Left lobe of liver (tissue), 2 donors: ENCODE results near the gene GPR146. TPM values are rescaled to one million over a fixed set of nuclear protein-coding genes. Genes with fewer than 3 reads are reported as not detected.

Experiments used
- ATAC-seq: fragments of 200-7000 bp; cut with Tn5 transposase; one replicate; pipeline ENCODE4 v1.9.1; 2020; ENCODE audit warnings: mild to moderate bottlenecking, moderate library complexity
- DNase-seq: peaks from one replicate; pipeline ENCODE4 v3.0.0-alpha.2; 2020; ENCODE audit warnings: low spot score
- total RNA-seq: library from RNA; stranded (reverse); gene quantifications from one replicate; pipeline ENCODE4 v1.2.1, GENCODE V29; 2021
- donor health status: DM: no; HTN: no; CAD: no; lungs with moderate emphysema.
- donor health status: DM: no; HTN: yes; CAD: no.

Gene GPR146
- total RNA-seq, 1 donor from 2014 or later = 28.1 TPM

DNA sequence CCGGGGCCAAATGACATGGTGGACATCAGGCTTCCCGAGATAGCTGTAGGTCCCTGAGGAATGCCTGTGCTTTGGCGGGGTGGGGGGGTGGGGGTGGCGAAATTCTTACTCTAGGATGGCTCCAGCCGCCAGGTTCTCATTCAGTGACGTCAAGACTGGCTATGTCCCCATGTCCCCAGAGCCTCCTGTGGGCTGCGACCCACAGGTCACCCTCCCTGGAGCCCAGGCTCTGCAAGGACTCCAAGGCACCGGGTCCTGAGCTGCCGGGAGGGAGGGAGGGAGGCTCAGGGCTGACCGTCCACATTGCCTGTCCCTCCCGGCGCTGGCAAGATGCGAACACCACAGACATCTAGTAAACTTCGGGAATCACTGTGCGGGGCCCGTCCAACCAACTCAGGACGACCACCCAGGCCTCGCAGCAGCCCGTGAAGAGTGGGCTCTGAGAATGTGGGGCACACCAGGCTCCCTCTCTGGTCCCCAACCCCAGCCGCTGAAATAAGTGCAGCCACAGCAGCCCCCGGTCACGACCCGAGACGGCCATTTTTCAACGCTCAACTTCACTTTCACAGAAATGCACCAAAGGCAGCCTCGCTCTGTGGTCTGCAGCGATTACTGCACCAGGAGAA is 12.6 kb downstream of the GPR146 start:
- DNase-seq = no peak
- no peak for ATAC-seq

DNA sequence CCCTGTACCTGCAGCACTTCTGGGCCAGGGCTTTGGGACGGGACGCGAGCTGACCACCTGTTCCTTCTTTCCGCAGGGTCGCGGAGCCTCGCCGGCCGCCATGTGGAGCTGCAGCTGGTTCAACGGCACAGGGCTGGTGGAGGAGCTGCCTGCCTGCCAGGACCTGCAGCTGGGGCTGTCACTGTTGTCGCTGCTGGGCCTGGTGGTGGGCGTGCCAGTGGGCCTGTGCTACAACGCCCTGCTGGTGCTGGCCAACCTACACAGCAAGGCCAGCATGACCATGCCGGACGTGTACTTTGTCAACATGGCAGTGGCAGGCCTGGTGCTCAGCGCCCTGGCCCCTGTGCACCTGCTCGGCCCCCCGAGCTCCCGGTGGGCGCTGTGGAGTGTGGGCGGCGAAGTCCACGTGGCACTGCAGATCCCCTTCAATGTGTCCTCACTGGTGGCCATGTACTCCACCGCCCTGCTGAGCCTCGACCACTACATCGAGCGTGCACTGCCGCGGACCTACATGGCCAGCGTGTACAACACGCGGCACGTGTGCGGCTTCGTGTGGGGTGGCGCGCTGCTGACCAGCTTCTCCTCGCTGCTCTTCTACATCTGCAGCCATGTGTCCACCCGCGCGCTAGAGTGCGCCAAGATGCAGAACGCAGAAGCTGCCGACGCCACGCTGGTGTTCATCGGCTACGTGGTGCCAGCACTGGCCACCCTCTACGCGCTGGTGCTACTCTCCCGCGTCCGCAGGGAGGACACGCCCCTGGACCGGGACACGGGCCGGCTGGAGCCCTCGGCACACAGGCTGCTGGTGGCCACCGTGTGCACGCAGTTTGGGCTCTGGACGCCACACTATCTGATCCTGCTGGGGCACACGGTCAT is 13.3 kb downstream of the GPR146 start:
- ATAC-seq (no peak), DNase-seq (no peak)

DNA sequence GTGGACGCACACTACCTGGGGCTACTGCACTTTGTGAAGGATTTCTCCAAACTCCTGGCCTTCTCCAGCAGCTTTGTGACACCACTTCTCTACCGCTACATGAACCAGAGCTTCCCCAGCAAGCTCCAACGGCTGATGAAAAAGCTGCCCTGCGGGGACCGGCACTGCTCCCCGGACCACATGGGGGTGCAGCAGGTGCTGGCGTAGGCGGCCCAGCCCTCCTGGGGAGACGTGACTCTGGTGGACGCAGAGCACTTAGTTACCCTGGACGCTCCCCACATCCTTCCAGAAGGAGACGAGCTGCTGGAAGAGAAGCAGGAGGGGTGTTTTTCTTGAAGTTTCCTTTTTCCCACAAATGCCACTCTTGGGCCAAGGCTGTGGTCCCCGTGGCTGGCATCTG is 14.0 kb downstream of the GPR146 start:
- ATAC-seq (no peak), DNase-seq (no peak)

DNA sequence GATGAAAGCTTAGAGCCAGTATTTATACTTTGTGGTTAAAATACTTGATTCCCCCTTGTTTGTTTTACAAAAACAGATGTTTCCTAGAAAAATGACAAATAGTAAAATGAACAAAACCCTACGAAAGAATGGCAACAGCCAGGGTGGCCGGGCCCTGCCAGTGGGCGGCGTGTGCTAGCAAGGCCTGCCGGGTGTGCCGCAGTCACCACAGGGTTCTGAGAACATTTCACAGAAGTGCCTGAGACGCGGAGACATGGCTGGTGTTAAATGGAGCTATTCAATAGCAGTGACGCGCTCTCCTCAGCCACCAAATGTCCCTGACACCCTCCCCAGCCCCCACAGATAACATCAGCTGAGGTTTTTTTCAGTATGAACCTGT is 14.5 kb downstream of the GPR146 start:
- no peak for ATAC-seq
- no peak for DNase-seq

DNA sequence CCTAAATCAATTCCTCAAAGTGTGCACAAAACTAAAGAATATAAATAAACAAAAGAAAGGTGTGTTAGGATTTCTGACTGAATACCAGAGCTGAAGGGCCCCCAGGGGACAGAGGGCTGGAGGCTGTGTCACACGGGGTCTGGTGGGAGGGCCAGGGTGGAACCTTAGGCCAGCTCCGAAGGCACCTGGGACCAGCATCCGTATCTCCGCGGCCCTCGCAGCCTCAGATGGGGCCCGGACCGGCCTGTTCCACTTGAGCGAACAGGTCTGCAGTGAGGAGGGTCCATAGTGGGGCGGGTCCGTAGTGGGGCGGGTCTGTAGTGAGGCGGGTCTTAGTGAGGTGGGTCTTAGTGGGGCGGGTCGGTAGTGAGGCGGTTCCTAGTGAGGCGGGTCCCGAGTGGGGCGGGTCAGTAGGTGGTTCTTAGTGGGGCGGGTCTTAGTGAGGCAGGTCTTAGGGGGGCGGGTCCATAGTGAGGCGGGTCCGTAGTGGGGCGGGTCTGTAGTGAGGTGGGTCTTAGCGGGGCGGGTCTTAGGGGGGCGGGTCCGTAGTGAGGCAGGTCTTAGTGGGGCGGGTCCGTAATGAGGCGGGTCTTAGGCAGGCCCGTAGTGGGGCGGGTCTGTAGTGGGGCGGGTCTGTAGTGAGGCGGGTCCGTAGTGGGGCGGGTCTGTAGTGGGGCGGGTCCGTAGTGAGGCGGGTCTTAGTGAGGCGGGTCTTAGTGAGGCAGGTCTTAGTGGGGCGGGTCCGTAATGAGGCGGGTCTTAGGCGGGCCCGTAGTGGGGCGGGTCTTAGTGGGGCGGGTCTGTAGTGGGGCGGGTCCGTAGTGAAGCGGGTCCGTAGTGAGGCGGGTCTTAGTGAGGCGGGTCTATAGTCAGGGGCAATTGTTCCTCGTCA is 15.1 kb downstream of the GPR146 start:
- no peak for ATAC-seq
- no peak for DNase-seq

DNA sequence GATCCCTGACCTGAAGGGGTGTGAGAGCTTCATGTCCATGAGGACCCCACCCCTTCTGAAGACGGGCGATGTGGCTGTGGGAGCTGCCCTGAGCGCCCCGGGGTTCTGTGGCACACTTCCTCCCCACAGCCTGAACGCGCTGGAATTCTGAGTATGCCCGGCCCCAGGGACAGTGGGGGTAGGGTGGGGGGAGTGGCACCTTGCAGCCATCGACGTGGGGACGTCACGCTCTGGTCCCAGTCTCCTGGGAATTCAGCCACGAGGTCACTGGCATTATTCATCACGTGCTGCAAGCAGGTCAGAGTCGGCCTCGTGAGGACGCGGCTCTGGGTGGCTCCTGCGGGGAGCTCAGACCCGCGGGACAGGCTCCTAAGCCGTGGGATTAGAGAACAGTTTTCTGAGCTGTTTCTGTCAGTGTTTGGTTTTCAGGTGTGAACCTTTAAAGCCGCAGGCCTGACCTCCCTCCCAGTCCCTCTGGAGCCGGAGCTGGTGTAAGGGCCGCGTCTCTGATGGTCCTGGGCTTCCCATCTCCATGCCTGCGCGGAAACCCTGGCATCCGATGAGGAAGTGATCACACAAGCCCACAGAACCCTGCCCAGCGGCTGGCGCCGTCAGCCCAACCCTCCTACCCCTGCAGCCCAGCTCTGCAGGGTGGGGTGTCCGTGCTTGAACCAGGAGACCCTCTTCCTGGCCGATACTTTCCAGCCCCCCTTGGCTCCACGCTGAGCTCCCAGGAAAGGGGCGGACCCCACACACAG is 16.1 kb downstream of the GPR146 start:
- peak; percentile 72 for ATAC-seq
- peak; percentile 82 for DNase-seq

DNA sequence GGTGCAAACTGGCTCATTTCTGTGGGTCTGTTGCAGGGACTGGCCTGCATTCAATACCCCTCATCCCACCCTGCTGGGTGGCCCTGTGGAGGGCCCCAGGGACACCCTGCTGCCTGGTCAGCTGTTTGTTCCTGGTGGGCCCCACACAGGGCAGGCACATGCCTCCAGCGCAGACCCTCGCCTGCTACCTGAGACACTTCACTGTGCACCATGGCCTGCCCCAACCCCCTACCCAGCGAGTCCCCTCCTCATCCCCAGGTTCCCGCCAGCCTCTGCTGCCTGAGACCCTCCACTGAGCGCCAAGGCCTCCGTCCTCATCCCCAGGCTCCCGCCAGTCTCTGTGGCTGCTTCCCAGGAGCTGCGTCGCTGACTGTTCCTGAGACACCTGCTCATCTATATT is 16.8 kb downstream of the GPR146 start:
- DNase-seq (no peak), ATAC-seq (no peak)

DNA sequence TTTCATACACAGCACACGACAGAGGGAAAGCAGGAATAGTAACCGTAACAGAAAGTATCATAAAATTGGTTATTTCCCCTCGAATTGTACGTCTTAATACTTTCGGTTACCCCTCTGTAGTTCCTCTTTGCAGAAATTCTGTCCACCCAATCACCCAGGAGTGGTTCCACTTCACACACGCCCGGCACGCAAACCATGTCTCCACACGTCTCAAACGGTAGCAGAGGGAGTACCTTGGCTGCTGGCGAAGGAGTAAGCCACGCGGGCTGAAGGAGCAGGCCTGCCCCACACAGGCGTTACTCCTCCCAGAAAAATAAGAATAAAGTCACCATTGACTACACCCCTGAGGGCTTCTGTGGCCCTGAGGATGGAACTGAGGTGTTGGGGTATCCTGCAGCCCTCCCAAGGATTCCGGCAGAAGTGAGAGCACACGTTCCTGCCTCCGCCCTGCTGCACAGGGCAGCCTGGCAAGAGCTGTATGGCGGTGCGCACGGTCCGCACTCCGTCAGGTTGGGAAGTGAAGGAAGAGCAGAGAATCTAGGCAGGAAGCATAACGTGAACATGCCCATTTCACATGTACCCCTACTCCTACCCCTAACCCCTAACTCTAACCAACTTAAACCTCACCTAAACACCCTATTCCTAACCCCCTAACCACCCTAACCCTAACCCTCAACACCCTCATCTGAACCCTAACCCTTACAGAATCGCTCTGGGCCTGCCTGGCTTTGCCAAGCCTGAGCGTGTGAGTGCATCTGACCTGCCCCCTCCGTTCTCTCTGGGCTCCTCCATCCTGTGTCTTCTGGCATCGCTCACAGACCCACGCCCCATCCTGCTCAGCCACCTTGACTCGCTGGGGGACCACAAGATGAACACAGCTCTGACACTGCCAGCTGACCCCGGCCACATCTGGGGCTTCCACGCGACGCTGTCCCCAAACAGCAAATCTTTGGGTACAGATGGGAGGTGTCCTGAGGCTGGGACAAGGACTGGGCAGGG is 18.2 kb downstream of the GPR146 start:
- no peak for ATAC-seq
- no peak for DNase-seq

DNA sequence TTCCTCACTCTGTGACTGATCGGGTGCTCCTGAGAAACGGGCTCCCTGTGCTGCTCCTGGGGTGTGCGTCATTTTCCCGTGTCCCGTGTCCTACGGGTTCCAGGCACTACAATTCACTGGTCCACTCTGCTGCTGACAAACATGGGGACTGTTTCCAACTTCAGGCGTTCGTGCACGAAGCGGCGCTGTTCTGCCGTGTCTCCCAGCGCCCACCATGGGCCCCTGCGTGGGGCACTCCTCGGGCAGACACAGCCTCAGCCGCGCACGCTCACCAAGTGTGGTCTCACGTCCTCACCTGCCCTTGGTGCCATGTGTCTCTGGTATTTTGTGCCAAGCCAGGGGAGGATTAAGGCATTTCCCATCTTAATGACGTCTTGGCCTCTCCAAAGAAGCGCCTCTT is 19.0 kb downstream of the GPR146 start:
- DNase-seq = no peak

DNA sequence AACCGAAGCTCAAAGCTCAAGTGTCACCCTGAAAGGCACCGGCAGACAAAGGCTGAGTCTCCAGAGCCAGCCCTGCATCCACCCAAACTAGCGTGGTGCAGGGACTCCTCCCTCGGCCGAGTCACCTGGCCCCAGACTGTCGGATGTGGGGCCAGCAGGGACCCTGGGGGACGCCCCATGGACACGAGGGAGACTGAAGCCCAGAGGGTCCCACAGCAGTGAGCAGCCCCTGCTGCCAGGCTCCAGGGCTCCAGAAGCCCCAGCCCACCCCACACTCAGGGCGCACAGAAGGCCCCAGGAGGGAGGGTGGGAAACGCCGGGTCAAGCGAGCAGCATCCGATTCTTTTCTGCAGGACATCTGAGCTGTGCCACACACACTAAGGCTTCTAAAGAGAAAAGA is 20.2 kb downstream of the GPR146 start:
- DNase-seq (no peak), ATAC-seq (no peak)

More for the DNA sequence above, 19.0 kb downstream of the GPR146 start:
- no peak for ATAC-seq

DNA sequence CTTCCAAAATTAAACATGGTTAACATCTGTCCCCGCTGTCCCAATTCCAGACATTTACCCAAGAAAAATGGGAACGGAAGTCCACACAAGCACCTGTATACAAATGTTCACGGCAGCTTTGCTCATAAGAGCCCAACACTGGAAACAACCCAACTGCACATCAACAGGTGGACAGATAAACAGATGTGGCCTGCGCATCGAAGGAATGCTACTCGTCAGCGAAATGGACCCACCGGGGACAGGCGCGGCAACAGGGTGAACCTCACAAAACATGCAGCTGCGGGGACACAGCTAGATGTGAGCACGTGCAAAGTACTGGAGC is 20.9 kb downstream of the GPR146 start:
- no peak for ATAC-seq

DNA sequence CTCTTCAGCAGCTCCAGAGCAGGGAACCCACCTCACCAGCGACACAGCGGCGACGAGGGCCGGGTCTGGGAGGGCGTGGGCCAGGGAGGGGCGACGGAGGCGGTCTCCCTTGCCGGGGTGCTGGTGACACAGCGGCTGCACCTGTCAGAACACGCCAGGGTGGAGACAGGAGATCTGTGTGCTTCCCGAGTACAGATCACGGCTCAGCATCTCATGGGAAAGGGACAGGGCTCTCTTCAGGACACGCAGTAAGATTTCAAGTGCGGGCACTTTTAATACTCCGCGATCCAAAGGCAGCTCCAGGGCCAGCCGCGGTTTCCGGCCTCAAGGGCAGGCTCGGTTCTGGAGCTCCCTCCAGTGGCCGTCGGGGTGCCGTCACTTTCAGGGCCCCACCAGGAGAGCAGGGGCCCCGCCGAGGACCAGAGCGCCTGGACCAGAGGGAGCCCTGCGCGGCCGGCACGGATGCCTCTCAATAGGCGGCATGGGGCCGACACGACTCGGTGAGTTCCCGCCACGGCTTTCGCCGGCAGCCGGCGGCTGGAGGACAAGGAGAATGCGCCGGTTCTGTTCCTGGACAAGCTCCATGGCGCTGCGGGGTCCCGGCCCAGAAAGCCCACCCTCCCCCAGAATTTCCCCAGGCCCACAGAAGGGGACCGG is 21.4 kb downstream of the GPR146 start:
- ATAC-seq (peak; percentile 98), DNase-seq (peak; percentile 85)

More for the DNA sequence above, 20.9 kb downstream of the GPR146 start:
- DNase-seq = no peak

DNA sequence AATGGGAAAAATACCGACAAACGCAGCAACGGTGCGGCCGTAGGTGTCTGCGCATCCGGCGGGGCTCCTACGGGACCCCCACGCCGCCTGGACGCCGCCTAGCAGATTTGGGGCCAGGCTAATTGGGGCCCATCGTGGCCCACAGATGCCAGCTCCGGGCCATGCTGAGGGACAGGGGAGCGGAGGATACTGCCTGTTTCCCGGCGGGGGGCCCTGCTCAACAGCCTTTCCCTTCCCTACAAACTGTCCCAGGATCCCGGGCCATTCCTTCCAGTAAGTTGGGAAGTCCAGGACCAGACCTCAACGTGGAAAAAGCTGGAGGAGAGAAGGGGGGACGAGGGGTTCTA is 21.9 kb downstream of the GPR146 start:
- DNase-seq (no peak), ATAC-seq (peak; percentile 17)

DNA sequence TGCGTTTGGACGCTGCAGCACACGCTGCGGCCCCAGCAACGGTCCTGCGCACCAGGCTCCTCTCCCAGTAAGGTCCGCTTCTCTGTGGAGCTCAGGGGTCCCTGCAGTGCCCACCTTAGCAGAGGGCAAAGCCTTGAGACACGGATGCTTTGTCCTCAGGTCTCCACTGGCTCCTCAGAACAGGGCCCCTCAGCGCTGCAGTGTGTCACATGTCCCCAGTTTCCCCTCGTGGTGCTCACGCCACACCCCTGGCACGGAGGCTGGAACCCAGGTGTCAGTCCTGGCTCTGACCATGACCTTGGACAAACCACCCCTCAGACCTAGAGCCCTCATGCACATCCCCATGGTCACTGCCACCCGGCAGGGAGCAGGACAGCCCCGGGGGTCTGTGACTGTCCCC is 23.7 kb downstream of the GPR146 start:
- no peak for DNase-seq
- ATAC-seq = no peak

DNA sequence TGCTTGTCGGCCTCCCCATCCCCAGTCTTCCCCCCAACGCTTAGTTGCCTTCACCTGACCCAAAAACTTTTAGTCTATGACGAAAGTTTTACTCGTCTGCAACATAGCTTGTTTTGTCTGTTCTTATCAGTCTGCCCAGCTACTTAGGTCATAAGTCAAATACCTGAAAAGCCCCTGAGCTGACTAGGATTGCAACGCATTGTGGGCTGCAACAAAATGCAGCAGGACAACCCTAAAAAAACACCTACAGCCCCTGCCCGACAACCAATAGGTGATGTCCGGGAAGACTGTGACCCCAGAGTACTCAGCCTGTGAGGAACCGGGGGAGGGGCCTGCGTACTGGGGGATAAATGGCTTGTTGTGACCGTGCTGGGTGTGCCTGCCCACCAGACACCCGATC is 24.3 kb downstream of the GPR146 start:
- no peak for DNase-seq
- no peak for ATAC-seq

DNA sequence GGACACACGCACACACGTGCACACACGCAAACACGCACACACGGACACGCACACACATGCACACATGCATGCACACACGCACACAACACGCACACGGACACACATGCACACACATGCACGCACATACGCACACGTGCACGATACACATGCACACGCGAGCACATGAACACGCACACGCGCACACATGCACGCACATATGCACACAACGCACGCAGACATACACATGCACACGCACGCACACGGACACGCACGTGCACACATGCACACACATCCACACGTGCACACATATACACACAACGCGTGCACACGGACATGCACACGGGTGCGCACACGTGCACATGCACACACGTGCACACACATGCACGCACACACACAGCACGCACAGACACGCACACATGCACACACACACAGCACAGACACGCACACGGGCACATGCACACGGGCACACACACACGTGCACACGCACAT is 26.2 kb downstream of the GPR146 start:
- ATAC-seq = no peak
- no peak for DNase-seq

DNA sequence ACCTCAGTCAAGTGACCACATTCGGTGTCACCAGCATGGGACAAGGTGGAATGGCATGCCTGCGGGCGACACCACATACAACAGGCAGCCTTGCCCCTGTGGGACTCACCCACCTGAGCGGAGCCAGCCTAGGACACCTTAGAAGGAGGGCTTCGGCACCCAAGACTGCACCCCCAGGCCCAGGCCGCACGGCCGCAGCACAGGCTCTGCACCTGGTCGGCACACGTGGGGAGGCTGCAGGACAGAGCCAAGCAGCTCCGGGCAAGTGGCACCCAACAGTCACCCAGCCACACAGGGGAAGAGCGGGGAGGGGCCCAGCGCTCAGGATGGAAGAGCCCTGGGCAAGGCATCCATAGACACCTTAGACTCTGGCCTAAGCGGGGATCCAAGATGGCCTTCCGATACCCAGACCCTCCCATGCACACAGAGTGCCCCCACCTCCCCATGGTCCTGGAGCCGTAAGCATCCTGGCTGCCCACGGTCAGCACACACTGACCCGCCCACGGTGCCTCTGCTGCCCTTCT is 27.4 kb downstream of the GPR146 start:
- DNase-seq = no peak
- no peak for ATAC-seq

DNA sequence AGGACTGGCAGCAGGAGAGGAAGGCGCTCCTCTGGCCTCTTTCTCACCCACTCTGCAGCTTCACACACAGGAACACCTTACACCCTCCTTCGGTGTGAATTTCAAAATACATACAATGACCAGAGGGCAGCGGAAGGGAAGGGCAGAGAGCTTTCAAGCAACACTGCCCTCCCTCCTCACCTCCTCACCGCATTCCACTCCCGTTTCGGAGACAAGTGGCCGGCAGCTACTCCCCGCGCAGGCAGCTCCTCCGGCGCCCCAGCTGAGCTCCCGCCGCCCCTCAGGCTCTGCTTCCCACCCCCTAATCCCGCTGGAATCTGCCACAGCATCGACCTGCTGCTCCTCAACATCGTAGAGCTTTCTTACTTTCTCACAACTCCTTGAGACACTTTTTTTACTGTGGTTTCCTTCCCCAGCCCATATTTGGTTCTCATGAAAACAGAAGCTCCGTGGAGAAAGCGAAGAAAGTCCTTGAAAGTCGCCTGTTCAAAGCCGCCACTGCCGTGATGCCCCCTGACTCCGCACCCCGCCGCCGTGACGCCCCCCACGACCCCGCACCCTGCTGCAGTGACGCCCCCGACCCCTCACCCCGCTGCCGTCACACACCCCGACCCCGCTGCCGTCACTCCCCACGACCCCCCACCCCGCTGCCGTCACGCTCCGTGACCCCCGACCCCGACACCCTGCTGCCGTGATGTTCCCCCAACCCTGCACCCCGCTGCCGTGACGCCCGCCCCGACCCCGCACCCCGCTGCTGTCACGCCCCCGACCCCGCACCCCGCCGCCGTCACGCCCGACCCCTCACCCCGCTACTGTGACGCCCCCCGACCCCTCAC is 29.0 kb downstream of the GPR146 start:
- ATAC-seq = no peak
- no peak for DNase-seq
